ENCODE results near the gene STON2.
"Not testable (repeated sequence)": the region's sequence is repeated elsewhere in the genome, so short reads cannot be mapped to it uniquely, and the experiment has no call there.

The STON2 gene

DNA sequence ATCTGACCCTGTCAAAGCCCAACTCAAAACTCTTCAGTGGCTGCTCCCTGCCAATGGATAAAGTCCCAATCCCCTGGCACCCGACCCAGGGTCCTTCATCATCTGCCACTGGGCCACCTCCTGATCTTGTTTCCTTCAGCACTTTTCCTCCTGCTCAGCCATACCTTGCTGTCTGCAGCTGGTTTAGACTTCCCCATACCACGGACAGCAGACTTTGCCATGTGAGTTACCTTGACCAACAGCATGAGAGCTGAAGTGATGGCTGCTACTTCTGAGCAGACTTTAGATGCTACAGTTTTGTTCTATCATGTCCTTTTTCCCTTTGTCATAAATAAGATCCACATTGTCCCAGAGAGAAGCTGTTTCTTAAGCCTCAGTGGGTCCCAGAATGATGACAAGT is 33.3 kb upstream of the STON2 start:
- no peak overlapping the region for H3K4me3 ChIP-seq (ENCODE audit: low read depth, low read length)
- TF ChIP-seq, protein P1, sequence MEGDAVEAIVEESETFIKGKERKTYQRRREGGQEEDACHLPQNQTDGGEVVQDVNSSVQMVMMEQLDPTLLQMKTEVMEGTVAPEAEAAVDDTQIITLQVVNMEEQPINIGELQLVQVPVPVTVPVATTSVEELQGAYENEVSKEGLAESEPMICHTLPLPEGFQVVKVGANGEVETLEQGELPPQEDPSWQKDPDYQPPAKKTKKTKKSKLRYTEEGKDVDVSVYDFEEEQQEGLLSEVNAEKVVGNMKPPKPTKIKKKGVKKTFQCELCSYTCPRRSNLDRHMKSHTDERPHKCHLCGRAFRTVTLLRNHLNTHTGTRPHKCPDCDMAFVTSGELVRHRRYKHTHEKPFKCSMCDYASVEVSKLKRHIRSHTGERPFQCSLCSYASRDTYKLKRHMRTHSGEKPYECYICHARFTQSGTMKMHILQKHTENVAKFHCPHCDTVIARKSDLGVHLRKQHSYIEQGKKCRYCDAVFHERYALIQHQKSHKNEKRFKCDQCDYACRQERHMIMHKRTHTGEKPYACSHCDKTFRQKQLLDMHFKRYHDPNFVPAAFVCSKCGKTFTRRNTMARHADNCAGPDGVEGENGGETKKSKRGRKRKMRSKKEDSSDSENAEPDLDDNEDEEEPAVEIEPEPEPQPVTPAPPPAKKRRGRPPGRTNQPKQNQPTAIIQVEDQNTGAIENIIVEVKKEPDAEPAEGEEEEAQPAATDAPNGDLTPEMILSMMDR (conservative IDR thresholded peaks at IDR 0.05; ENCODE audit: low read depth, low read length): no peak
- no peak for DNase-seq (ENCODE audit: low read depth)

DNA sequence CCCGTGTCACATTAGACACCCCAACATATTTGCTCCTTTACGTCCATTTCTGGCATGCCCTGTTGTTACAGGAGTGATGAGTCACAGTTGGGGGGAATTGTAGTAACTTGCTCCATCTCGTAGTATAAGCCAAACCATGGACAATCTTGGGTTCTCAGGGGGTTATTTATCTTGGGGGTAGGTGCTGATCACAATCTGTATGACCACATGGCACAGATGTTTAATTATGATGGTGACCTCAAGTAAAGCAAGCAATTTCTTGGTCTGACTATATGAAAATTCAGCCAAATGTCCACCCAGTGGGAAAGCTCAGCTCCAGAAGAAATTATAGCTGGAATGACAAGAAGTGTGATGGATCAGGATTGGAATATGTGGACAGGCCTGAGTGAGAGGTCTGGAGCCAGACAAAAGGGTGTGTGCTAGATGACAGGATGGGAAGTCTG is 32.1 kb upstream of the STON2 start:
- no peak overlapping the region for H3K4me3 ChIP-seq (ENCODE audit: low read depth, low read length)
- DNase-seq (ENCODE audit: low read depth): no peak
- TF ChIP-seq, protein P1 (conservative IDR thresholded peaks at IDR 0.05; ENCODE audit: low read depth, low read length): no peak

DNA sequence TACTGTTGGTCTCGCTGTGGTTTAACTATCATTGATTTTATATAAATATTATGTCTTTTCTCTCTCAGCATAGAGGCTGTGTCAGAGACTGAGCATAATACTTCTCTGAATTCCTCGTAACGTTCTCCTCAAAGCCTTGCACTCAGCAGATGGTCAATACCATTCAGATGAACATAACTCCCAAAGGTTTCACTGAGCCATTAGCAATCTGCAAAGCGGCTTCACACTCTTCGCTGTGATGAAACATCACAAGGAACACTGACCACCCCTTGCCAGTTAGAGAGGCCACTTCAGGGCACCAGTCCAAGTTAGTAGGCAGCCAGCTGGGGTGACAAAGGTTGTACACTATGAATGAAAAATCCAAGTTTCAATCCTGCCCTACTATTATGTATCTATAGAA is 30.1 kb upstream of the STON2 start:
- DNase-seq (ENCODE audit: low read depth): no peak
- TF ChIP-seq, protein P1 (conservative IDR thresholded peaks at IDR 0.05; ENCODE audit: low read depth, low read length): no peak
- H3K4me3 ChIP-seq (ENCODE audit: low read depth, low read length): no peak overlapping the region

DNA sequence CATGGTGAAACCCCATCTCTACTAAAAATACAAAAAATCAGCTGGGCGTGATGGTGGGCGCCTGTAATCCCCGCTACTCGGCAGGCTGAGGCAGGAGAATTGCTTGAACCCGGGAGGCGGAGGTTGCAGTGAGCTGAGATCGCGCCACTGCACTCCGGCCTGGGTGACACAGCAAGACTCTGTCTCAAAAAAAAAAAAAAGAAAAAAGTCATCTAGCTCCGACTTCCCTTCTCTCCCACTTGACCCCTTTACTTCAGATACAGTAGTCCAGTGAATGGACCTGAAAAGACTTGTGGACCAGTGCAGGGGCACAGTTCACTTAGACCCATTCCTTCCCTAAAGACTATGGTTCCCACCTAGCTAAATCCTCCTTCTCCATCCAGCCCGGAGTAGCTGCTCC is 29.6 kb upstream of the STON2 start:
- not testable (repeated sequence) for H3K4me3 ChIP-seq (ENCODE audit: low read depth, low read length); DNase-seq (ENCODE audit: low read depth)

DNA sequence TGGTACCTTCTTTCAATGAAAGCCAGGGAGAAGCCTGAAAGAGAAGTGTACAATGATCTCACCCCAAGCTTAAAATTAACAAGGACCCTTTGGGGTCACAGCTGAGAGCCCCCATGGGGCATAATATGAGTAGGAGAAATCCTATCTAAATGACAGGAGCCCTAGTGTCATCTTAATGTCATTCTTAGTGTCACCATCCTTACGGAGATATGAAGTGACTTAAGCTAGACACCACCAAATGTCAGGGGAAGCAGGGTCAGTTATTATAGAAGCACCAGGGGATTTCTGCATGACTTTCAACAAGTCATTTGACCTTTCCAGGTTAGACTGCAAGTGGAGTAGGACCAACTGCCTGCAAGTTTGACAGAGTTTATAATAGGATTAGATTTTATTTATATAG is 28.9 kb upstream of the STON2 start:
- no peak for DNase-seq (ENCODE audit: low read depth)
- TF ChIP-seq, protein P1 (conservative IDR thresholded peaks at IDR 0.05; ENCODE audit: low read depth, low read length): no peak
- H3K4me3 ChIP-seq (ENCODE audit: low read depth, low read length): no peak overlapping the region

DNA sequence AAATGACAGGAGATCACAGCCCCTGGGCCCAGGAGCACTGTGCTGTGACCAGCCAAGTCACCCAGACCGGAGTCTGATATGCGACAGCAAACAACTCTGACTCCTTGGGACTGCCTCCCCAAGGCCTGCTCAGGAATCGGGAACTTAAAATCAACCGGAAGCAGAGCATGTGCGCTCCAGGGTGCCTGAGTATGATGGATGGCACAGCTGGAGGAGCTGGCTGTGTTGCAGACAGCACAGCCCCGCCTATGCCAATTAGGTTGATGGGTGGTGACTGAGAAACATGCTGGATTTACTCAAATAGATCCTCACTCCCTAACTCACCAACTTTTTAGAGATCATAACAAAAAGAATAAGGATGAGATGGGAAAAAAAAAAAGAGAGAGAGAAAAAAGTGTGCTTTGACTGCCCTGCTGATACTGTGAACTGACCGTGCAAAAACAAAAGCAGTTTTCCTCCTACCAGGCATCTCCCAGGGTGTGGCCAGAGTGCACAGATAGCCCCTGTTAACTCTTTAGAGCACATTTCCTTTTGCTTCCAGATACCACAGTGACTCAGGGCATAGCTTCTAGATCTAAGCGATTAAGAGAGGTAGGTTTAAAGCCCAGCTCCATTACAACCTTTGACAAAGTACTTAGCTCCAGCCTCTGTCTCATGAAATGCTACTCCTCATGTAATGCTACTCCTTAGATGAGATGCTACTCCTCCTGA is 27.4 kb upstream of the STON2 start:
- no peak overlapping the region for H3K4me3 ChIP-seq (ENCODE audit: low read depth, low read length)
- DNase-seq (ENCODE audit: low read depth): no peak
- TF ChIP-seq, protein P1 (conservative IDR thresholded peaks at IDR 0.05; ENCODE audit: low read depth, low read length): no peak

DNA sequence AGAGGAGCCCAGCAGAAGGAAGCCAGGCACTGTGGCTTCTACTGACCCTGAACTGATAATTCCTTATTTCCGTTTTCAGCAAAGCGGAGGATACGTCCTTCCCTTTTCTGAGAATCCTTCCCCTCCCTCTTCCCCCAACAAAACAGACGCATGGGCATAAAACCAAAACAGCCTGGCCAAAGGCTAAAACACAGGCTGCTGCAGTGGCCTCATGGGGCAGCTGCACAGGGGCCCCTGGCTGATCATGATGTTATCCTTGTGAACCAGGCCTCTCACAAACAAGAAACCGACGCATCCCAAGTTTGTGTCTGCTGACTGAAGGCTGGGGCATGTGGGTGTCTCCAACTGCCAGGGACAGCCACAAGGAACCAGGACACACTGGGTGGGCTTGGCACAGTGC is 23.4 kb upstream of the STON2 start:
- H3K4me3 ChIP-seq (ENCODE audit: low read depth, low read length): no peak overlapping the region
- TF ChIP-seq, protein P1 (conservative IDR thresholded peaks at IDR 0.05; ENCODE audit: low read depth, low read length): no peak
- DNase-seq (ENCODE audit: low read depth): no peak

Measured in choroid plexus epithelial cell (primary cell).